ENCODE results near the gene ZC3HAV1L.
A peak's percentile ranks its signal among the peaks of the same experiment; 100 is the strongest.

ZC3HAV1L gene

DNA sequence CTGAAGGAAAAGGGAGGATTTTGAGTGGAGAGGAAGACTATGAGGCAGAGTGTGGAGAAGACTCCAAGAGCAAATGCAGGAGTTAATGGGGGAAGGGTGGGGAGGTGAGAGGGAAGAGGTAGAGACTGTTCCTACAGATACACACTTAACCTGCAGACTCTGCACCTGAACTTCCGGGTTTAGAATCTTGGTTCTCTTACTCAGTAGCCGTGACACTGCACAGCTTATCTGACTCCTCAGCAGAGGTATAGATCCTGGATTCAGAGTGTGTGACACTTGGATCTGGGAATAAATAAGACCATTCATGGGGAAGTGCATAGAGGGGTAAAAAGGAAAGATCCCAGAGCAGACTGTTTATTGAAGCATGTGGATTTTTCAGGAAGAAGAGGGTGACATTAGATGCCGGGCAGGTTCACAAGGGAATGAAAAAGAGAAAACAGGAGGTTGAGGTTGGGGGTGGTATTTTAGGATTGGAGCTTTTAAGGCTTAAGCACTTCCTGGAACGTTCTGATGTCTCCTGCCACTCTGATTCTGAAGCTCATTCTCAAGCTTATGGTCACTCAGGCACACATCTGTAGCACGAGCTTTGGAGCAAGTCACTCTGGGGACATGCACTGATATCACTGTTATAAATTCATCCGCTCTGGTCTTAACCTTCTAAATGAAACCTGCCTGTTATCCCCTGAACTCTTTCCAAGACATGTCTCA is 5.7 kb upstream of the ZC3HAV1L start:
- H3K4me3 ChIP-seq (ENCODE audit: low read depth, low read length) = no peak overlapping the region
- H3K9me3 ChIP-seq = no peaks in the 10 kb centered on the region
- no peak for DNase-seq
- no peaks in the 10 kb centered on the region for H3K4me1 ChIP-seq
- TF ChIP-seq, protein P1, sequence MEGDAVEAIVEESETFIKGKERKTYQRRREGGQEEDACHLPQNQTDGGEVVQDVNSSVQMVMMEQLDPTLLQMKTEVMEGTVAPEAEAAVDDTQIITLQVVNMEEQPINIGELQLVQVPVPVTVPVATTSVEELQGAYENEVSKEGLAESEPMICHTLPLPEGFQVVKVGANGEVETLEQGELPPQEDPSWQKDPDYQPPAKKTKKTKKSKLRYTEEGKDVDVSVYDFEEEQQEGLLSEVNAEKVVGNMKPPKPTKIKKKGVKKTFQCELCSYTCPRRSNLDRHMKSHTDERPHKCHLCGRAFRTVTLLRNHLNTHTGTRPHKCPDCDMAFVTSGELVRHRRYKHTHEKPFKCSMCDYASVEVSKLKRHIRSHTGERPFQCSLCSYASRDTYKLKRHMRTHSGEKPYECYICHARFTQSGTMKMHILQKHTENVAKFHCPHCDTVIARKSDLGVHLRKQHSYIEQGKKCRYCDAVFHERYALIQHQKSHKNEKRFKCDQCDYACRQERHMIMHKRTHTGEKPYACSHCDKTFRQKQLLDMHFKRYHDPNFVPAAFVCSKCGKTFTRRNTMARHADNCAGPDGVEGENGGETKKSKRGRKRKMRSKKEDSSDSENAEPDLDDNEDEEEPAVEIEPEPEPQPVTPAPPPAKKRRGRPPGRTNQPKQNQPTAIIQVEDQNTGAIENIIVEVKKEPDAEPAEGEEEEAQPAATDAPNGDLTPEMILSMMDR (IDR thresholded peaks at IDR 0.05; ENCODE audit: low read depth, low read length) = no peak
- H3K36me3 ChIP-seq = peaks cover 10% of the 10 kb centered on the region
- H3K27me3 ChIP-seq = no peaks in the 10 kb centered on the region

DNA sequence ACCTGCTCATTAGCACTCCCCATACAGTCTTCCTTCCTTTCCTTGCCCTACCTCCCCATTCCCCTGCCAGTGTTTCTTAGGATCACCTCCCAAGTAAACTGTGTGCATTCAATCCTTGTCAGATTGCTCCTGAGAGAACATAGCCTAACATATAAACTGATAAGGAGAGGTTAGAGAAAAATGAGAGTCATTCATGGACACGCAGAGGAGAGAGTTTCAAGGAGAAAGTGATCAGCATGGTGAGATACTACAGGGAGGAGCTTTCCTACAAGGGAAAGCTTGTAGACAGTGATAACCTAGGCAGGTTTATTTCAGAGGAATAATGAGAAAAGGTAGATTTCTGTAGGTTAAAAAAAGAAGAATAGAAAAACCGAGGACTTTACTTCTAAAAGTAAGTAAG is 2.8 kb upstream of the ZC3HAV1L start:
- Histone ChIP-seq H3K4me1 (peaks cover 2% of the 10 kb centered on the region; the same call in 1 of the 2 replicates), H3K27me3 (no peaks in the 10 kb centered on the region), H3K9me3 (no peaks in the 10 kb centered on the region), H3K36me3 (peaks cover 11% of the 10 kb centered on the region), H3K4me3 (ENCODE audit: low read depth, low read length) (no peak overlapping the region)
- DNase-seq = no peak
- TF ChIP-seq, protein P1 (IDR thresholded peaks at IDR 0.05; ENCODE audit: low read depth, low read length) = no peak

DNA sequence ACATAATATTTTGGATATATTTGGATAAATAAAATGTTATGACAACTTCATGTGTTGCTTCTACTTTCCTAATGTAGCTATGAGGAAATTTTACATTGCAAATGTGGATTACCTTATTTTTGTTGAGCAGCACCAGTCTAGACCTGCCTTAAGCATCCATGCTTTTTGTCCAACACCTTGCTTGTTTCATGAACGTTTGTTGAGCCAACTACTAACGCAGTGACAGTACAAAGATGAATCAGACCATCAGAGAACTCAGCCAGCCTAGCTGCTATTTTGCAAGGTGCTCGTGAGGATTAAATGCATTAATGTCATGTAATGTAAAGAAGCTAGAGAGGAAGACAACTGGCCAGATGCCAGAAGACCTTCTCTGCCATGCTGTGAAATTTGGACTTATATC is 1.1 kb upstream of the ZC3HAV1L start:
- H3K4me3 ChIP-seq (ENCODE audit: low read depth, low read length) = no peak overlapping the region
- TF ChIP-seq, protein P1 (IDR thresholded peaks at IDR 0.05; ENCODE audit: low read depth, low read length) = no peak
- H3K4me1 ChIP-seq = peaks cover 2% of the 10 kb centered on the region; the same call in 1 of the 2 replicates
- H3K36me3 ChIP-seq = peaks cover 27% of the 10 kb centered on the region
- no peaks in the 10 kb centered on the region for H3K27me3 ChIP-seq
- no peaks in the 10 kb centered on the region for H3K9me3 ChIP-seq
- DNase-seq = no peak

DNA sequence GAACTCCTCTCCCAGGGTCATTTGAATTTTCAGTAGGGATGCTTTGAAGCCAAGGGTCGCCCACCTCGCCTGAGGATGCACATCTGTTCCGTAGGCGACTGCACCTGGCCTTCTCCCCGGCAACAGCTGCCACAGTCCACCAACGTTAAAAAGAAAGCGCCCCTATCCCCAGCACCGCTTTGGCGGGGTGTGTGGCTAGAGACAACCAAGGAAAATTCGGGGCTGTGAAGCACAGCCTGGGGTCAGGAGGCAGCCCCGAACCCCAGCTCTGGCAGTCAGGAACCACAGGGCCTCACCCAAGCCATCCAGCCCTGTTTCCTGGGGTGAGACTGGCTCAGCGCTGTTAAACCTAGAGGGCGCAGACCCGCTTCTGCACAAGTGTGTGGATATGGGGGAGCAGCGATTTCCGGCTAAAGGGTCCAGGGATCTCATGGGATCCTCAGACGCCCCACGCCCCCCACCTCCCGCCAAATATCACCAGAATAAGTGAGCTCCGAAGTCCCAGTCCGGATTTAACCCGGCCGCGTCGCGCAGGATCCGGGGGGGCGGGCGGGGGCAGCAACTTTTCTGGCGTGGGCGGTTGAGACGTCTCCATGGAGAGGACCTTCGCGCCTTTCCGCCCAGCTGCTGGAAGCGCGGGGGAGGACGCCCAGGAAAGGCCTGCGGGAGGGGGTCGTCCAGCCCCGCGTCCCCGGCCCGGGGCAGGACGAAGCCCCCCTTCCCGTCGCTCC is 822 bp downstream of the ZC3HAV1L start:
- peaks cover 2% of the 10 kb centered on the region; the same call in 1 of the 2 replicates for H3K4me1 ChIP-seq
- H3K36me3 ChIP-seq = peaks cover 42% of the 10 kb centered on the region
- H3K27me3 ChIP-seq = no peaks in the 10 kb centered on the region
- TF ChIP-seq, protein P1 (IDR thresholded peaks at IDR 0.05; ENCODE audit: low read depth, low read length) = peak; percentile 6; the same call in 1 of the 2 replicates
- H3K9me3 ChIP-seq = no peaks in the 10 kb centered on the region
- H3K4me3 ChIP-seq (ENCODE audit: low read depth, low read length) = peak overlapping the region; percentile 82
- peak; percentile 44 for DNase-seq

DNA sequence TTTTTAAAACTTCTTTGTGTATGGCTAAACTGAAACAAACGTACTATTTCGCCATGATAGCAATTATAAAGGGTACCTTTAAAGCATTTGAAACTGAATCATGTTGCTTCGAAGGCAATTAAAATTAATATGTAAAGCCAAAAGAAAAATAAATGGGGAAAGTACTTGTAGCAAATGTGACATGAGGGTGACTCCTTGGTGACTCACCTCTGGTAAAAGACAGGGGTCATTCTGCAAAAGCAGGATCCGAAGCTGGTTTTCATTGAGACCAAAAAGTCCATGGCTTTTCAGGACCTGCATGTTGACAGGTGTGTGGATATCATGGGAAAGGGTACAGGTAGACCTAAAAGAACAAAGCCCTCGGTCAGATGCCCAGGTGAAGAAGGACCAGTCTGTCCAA is 1.5 kb downstream of the ZC3HAV1L start:
- Histone ChIP-seq H3K4me3 (ENCODE audit: low read depth, low read length) (peak overlapping the region; percentile 82), H3K27me3 (no peaks in the 10 kb centered on the region), H3K9me3 (no peaks in the 10 kb centered on the region), H3K4me1 (peaks cover 2% of the 10 kb centered on the region; the same call in 1 of the 2 replicates), H3K36me3 (peaks cover 48% of the 10 kb centered on the region)
- TF ChIP-seq, protein P1 (IDR thresholded peaks at IDR 0.05; ENCODE audit: low read depth, low read length) = no peak
- DNase-seq = no peak

All from BE2C (cell line).